Hematopoietic multipotent progenitor cell treated with erythropoietin and hydrocortisone succinate and interleukin-3 and kit ligand, for 15 days (in vitro differentiated cells): ENCODE results near the gene SLC5A9.
"Not testable (repeated sequence)": the region's sequence is repeated elsewhere in the genome, so short reads cannot be mapped to it uniquely, and the experiment has no call there.

Experiments used
- DNase-seq: peaks from one replicate; pipeline ENCODE4 v3.0.0-alpha.2; 2015; ENCODE audit warnings: low spot score

SLC5A9 gene

GRCh38 chr1:48222501-48223242 is at the start of gene SLC5A9:
Gene SLC5A9, plus strand, starts transcription at chr1:48222716. Its CDS starts 21 bp downstream, at chr1:48222737.
- DNase-seq, result no peak

GRCh38 chr1:48175116-48175515 is 47.4 kb upstream of the SLC5A9 start:
- no peak for DNase-seq

DNA sequence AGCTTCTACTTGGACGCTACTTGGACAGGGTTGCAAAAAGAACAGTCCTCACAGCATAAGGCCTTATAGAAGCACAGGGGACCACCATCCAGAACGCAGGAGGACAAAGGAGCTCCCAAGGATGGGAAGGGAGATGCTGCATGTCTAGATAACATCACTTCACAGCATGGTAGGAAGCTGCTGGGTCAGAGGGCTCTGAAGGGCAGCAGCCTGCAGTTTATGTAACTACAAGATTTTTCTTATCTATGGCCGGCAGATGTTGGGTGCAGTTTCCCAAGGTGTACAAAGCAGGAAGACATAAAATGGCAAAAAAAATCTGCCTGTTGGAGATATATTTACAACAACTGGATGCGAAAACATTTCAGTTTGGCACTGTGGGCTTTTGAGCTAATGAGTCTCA is 45.3 kb upstream of the SLC5A9 start:
- no peak for DNase-seq

DNA sequence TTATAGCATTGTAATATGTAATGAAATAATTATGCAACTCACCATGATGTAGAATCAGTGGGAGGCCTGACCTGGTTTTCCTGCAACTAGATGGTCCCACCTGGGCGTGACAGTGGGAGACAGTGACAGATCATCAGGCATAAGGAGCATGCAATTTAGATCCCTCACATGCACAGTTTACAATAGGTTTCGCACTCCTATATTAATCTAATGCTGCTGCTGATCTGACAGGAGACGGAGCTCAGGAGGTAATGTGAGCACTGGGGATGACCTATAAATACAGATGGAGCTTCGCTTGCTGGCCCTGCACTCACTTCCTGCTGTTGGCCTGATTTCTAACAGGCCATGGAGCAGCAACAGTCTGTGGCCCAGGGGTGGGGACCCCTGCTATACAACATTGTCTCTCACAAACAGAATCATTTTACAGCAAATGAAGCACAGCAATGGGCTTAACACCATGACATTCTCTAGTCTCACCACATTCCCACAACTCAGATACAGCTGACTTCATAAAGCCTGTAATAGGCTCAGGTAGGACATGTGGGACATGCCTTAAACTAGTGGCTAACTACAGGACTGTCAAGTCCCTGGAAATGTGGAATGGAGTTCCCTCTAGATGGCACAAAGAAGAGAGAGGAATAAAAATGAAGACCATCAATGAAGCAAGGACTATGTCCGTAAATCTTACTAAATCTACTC is 40.7 kb upstream of the SLC5A9 start:
- DNase-seq, result no peak

DNA sequence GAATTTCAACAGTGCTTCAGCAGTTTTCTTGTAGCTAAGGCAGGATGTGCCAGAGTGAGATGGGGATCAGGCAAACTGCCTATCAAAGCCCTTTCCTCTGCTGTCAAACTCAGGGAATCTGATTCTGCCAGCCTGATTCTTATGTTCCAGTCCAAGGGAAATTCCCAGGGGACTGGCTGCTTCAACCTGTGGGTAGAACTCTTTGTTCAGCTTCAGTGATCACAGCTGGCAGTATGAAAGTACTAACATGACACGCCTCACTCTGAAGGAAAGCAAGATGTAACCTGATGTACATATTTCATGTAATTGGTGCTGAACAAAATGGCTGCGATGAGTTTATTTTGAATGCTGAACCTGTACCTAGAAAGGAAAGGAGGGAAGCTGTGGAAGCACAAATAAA is 40.1 kb upstream of the SLC5A9 start:
- DNase-seq, result no peak

GRCh38 chr1:48186306-48186839 is 36.1 kb upstream of the SLC5A9 start:
- no peak for DNase-seq

DNA sequence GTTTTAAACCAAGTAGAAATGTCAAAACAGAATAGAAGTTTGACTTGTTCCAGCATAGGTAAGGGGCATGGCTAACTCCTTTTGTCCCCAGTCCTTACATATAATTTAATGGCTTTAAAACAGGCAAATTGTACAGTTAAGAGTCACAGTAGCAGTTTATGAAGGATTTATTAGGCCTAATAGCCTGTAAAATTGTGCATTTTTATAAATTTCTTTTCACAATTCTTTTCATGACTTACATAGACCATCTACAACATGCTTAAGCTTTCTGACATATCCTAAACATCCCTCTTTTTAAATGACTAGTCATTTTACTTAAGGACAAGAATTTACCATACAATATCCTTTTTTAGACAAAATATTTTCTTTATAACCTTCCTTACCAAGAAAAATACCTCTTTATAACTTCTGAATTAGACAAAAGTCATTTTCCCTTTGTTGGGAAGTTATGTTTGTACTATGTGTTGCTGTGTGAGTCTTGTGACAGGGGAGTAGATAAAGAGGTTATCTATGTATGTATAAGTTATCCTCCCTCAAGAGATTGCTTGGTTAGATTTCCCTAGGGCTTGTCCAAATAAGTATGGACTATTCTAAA is 34.5 kb upstream of the SLC5A9 start:
- no peak for DNase-seq

- DNase-seq, result no peak
These were observed 31.6 kb upstream of the SLC5A9 start for GRCh38 chr1:48190881-48191280.

DNA sequence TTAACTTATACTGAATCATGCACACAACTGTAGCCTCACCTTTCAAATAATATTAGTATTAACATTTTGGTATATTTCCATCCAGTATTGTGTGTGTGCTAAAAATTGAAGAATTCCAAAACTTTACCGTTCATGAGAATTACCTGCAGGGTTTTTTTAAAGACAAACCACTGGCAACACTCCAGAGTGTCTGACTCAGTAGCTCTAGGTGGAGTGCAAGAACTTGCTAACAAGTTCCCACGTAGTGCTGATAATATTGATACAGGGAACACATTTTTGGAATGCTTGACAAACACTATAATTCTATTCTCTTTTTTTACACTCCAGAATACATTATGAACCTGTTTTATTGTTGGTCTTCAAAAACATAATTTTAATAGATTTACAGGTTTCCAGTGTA is 27.7 kb upstream of the SLC5A9 start:
- DNase-seq, result no peak

DNA sequence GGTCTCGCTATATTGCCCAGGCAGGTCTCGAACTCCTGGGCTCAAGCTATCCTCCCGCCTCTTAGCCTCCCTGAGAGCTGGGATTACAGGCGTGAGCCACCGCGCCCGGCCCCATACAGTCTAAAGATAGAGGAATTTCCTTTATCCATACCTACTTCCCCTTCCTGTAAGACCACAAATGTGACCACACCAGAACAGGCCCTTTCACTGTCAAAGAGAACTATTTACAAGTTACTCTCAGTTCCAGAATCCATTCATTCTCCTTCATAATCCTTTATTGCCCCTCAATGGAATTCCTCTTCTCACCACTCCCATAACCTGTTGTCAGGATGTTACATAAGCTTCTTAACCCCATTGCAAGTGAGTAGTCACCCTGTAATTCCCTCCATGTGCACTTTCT is 26.3 kb upstream of the SLC5A9 start:
- no peak for DNase-seq

DNA sequence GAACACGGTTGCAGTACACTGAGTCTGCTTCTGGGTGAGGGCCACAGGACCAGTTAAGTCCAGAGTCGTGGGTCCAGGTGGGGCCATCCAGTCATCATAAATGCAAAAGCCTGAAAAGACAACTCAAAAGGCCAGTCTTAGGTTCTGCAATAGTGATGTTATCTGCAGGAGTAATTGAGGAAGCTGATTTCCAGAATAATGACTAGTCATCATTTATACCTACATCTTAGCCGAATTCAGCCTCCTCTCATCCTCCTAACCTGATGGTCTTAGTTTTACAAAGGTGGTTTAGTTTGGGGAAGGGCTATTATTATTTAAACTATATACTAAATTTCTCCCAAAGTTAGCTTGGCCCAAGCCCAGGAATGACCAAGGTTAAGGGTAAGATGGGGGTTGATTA is 23.5 kb upstream of the SLC5A9 start:
- DNase-seq, result no peak

GRCh38 chr1:48200166-48200900 is 22.2 kb upstream of the SLC5A9 start:
- DNase-seq, result no peak

- DNase-seq, result peak; percentile 51
These were observed 20.3 kb upstream of the SLC5A9 start for GRCh38 chr1:48202030-48202752.

DNA sequence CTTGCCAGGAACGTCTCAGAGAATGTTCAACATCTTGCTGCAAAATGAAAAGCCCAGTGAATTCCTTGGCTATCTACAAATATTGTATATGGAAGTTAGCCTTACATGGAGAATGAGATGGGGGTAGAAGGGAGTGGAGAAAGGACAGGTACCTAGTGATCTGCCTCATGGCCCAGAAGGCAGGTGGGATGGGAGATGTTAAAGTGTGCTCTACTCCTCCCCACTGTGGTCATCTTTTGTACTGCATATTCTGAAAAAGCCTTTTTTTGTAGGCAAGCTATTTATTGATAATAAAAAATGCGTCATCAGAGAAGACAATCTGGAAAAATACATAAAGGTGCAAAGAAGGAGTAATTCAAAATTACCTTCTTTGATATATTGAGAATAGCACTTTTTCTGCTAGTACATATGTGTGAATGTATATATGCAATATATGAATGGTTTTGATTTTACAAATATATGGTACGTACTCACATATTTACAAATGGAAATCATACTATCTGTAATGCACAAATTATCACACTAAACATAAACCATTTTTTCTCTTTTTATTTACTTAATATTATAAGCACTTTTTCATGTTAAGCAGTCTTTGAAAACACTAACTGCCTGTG is 19.1 kb upstream of the SLC5A9 start:
- peak; percentile 7 for DNase-seq

GRCh38 chr1:48205522-48205921 is 17.0 kb upstream of the SLC5A9 start:
- no peak for DNase-seq

GRCh38 chr1:48206371-48206770 is 16.1 kb upstream of the SLC5A9 start:
- no peak for DNase-seq

GRCh38 chr1:48207131-48207530 is 15.4 kb upstream of the SLC5A9 start:
- no peak for DNase-seq

DNA sequence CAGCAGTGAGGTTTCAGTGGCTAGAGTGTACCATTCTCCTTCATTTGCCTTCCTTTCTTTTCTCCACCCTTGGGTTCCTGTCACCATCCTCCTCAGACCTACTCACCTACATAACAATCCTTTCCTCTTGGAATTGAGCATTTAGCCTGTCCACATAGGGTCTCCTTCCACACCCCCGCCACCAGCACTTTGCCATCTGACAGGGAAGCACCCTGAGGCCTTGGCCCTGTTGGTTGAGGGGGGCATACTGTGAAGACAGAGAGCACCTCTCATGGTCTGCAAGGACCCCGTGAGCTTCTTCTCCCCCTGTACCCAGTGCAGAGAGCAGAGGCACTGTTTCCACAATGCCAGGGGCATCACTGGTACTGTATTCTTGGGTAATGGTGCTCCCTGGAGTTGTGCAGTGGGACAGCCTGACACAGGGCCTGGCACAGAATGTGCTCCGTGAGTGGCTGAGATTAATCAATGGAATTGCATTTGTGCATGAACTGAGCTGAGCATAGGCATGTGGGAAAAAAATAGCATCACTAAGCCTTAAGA is 14.9 kb upstream of the SLC5A9 start:
- DNase-seq, result no peak

- DNase-seq, result no peak
These were observed 14.3 kb upstream of the SLC5A9 start for GRCh38 chr1:48208251-48208650.

DNA sequence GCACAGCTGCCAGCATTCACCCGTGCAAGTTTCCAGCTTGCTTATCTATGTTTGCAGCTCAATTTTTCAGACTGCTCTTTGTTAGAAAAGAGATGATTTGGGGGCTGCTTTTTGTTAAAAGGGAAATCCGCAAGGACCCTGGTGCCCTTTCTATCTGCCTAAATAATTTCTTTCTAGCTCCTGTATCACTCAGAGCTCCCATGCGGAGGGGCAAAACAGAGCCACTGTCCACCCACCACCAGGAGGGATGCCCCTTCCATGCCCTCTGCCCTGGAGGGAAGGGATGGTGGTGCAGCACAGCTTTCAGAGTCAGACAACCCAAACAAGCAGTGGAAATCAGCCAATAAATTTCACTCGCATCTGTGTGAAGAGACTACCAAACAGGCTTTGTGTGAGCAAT is 13.9 kb upstream of the SLC5A9 start:
- no peak for DNase-seq

- not testable (repeated sequence) for DNase-seq
These were observed 9.1 kb upstream of the SLC5A9 start for GRCh38 chr1:48213462-48213861.
